Glutamatergic neuron (in vitro differentiated cells): Measurements from ENCODE around the gene DNAJC10. TPM values are rescaled to one million over a fixed set of nuclear protein-coding genes. Genes with fewer than 3 reads are reported as not detected.

Experiments used
- DNase-seq: peaks from one replicate; pipeline ENCODE4 v3.0.0; 2022
- H3K27ac Mint-ChIP-seq: one replicate; pipeline ENCODE4 v1.8.0; 2020; ENCODE audit warnings: mild to moderate bottlenecking, mixed read lengths, inconsistent platforms; ENCODE audit not compliant: unreplicated experiment
- H3K27me3 Mint-ChIP-seq: one replicate; pipeline ENCODE4 v1.8.0; 2020; ENCODE audit warnings: mild to moderate bottlenecking, moderate library complexity, mixed read lengths, inconsistent platforms; ENCODE audit not compliant: unreplicated experiment
- H3K36me3 Mint-ChIP-seq: one replicate; pipeline ENCODE4 v1.8.0; 2020; ENCODE audit warnings: mild to moderate bottlenecking, mixed read lengths, inconsistent platforms; ENCODE audit not compliant: unreplicated experiment
- H3K4me1 Mint-ChIP-seq: one replicate; pipeline ENCODE4 v1.8.0; 2020; ENCODE audit warnings: mild to moderate bottlenecking, low read depth, mixed read lengths, inconsistent platforms; ENCODE audit not compliant: unreplicated experiment
- H3K4me3 Mint-ChIP-seq: one replicate; pipeline ENCODE4 v1.8.0; 2020; ENCODE audit warnings: mild to moderate bottlenecking, mixed read lengths, inconsistent platforms; ENCODE audit not compliant: unreplicated experiment
- H3K9me3 Mint-ChIP-seq: one replicate; pipeline ENCODE4 v1.8.0; 2020; ENCODE audit warnings: mild to moderate bottlenecking, moderate library complexity, mixed read lengths, inconsistent platforms; ENCODE audit not compliant: unreplicated experiment
- total RNA-seq: library from RNA; stranded (reverse); fragmentation: NEBNext Ultra II Directional; extraction: Animal tissue kit (Norgen Biotek cat#: 25700); gene quantifications from one replicate; pipeline ENCODE4 v1.2.1, GENCODE V29; 2021; ENCODE audit not compliant: unreplicated experiment
- TF ChIP-seq, protein P1 (sequence below): fragments of 200-600 bp; sonication (generic); IDR thresholded peaks from one replicate; pipeline ENCODE4 v1.5.0; 2021; ENCODE audit not compliant: partially characterized antibody, unreplicated experiment

Gene DNAJC10
- total RNA-seq, 1 donor from 2014 or later = 63.0 TPM

DNA sequence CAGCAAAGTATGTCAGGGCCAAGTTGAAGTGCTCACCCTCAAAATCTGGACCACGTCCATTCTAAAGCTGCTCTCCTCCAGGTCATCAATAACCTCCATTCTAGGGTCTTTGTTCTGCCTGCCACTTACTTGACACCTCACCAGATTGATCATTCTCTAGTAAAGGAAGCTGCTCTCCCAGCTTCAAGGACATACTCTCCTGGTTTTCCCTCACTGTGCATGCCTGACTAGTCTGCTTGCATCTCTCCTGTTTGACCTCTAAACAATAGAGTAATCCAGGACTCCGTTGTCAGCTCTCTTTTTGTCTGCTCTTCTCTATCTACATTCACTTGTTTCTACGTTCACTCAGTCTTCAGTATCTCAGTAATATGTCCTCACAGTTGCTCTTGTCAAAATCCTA lies 91.3 kb downstream of the DNAJC10 start:
- H3K27me3 Mint-ChIP-seq = no peaks in the 10 kb centered on the region
- H3K4me1 Mint-ChIP-seq = no peaks in the 10 kb centered on the region
- no peak overlapping the region for H3K27ac Mint-ChIP-seq
- TF ChIP-seq, protein P1, sequence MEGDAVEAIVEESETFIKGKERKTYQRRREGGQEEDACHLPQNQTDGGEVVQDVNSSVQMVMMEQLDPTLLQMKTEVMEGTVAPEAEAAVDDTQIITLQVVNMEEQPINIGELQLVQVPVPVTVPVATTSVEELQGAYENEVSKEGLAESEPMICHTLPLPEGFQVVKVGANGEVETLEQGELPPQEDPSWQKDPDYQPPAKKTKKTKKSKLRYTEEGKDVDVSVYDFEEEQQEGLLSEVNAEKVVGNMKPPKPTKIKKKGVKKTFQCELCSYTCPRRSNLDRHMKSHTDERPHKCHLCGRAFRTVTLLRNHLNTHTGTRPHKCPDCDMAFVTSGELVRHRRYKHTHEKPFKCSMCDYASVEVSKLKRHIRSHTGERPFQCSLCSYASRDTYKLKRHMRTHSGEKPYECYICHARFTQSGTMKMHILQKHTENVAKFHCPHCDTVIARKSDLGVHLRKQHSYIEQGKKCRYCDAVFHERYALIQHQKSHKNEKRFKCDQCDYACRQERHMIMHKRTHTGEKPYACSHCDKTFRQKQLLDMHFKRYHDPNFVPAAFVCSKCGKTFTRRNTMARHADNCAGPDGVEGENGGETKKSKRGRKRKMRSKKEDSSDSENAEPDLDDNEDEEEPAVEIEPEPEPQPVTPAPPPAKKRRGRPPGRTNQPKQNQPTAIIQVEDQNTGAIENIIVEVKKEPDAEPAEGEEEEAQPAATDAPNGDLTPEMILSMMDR = no peak
- H3K4me3 Mint-ChIP-seq = no peak overlapping the region
- H3K9me3 Mint-ChIP-seq = no peaks in the 10 kb centered on the region
- no peak for DNase-seq
- H3K36me3 Mint-ChIP-seq = no peaks in the 10 kb centered on the region

DNA sequence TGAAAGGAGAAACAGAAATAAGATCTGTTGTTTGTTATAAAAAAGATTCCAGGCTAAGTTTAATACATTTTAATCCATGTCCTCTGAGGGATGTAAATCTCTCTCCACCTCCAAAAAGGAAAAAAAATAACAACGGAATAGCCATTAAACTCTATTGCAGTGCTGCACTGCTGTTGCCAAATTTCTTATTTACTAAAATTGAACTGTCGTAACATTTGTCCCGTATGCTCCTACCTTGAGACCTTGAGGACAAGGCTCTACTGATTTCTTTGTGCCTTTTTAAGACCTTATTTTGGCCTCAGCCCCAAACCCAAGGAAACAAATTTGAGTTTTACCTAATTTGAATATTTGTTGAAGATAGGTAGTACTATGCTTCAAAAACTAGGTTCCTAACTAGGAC lies 94.0 kb downstream of the DNAJC10 start:
- no peak for DNase-seq
- Mint-ChIP-seq H3K4me1 (no peaks in the 10 kb centered on the region), H3K9me3 (no peaks in the 10 kb centered on the region), H3K27ac (no peak overlapping the region), H3K27me3 (no peaks in the 10 kb centered on the region), H3K36me3 (no peaks in the 10 kb centered on the region), H3K4me3 (no peak overlapping the region)
- TF ChIP-seq, protein P1 = no peak

DNA sequence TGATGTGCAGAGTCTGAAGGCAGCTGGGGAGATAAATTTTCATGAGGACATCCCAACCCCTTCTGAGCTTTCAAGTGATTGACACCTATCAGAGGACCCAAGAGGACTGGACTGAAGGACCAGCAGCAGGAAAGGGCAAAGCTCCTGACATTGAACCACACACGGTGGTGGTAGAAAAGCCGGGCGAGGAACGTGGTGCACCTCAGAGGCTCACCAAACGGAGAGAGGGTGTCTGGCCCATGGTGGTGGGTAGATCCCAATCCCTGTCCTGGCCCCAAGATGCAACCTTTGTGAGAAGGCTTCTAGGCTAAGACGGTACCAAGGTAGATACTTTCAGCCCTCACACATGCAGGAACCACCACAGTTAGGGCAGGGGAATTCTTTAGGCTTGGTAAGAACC lies 98.3 kb downstream of the DNAJC10 start:
- TF ChIP-seq, protein P1 = no peak
- DNase-seq = no peak
- H3K4me3 Mint-ChIP-seq = no peak overlapping the region
- no peak overlapping the region for H3K27ac Mint-ChIP-seq
- no peaks in the 10 kb centered on the region for H3K27me3 Mint-ChIP-seq
- no peaks in the 10 kb centered on the region for H3K36me3 Mint-ChIP-seq
- H3K9me3 Mint-ChIP-seq = peaks cover 2% of the 10 kb centered on the region
- peaks cover 8% of the 10 kb centered on the region for H3K4me1 Mint-ChIP-seq

DNA sequence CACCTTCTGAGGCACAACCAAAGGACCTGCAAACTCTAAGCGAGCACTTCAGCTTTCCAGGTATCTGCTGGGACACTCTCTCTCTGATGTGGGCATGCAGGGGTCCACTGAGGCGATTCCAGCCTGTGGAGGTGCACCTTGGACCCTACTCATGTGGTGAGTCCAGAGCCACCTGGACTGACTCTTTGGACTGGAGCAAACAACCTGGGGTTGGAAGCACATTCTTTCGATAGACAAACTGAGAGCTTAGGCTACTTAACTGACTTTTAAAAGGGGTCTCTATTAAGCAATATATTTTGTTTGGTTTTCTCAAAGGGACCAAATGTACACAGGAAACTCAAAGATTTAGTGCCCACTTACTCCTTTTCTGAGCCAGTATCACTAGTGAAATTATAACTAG lies 98.7 kb downstream of the DNAJC10 start:
- no peak overlapping the region for H3K27ac Mint-ChIP-seq

DNA sequence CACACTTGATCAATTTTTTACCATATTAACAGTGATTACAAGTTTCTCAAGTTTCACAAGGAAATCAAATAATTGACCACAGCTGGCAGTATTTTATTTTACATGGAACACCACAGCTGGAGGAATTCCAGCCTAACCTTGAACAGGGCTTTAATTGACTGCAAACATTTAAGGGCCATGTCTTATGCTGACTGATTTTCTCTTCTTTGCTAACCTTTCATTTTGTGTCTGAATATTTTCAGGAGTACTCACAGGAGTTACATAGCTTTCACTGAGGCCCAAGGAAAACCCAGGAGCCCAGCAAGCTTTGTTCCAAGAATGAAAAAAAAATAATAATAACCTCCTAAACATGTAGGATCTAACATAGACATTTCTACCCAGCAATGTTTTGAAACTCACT lies 100.8 kb downstream of the DNAJC10 start:
- Mint-ChIP-seq H3K36me3 (no peaks in the 10 kb centered on the region), H3K27ac (no peak overlapping the region), H3K4me1 (peaks cover 8% of the 10 kb centered on the region), H3K27me3 (no peaks in the 10 kb centered on the region), H3K9me3 (peaks cover 2% of the 10 kb centered on the region), H3K4me3 (no peak overlapping the region)
- DNase-seq = no peak
- TF ChIP-seq, protein P1 = no peak

More for the DNA sequence above, 98.7 kb downstream of the DNAJC10 start:
- no peaks in the 10 kb centered on the region for H3K27me3 Mint-ChIP-seq
- no peak for DNase-seq
- H3K4me1 Mint-ChIP-seq = peaks cover 8% of the 10 kb centered on the region
- no peaks in the 10 kb centered on the region for H3K36me3 Mint-ChIP-seq
- H3K4me3 Mint-ChIP-seq = no peak overlapping the region
- TF ChIP-seq, protein P1 = no peak
- peaks cover 2% of the 10 kb centered on the region for H3K9me3 Mint-ChIP-seq
